Hippocampal formation (tissue), 2 donors: Measurements from ENCODE around the gene LRP4.

ENCODE experiments used
- DNase-seq, 2 donors: peaks; one replicate each; lab custom pipeline; 2025; lab: John Stamatoyannopoulos, UW

The LRP4 gene

GRCh38 chr11:46918788-46919513, 601 bp upstream of the LRP4 start:
- DNase-seq, result no peak

- DNase-seq, result no peak
Measured at GRCh38 chr11:46917762-46918082, 628 bp downstream of the LRP4 start.

- DNase-seq, result no peak
Measured at GRCh38 chr11:46917109-46917761, 1.1 kb downstream of the LRP4 start.

GRCh38 chr11:46916286-46917108, 1.9 kb downstream of the LRP4 start:
- peak in 1 of 2 donors; percentile 33 for DNase-seq

- no peak for DNase-seq
Measured at GRCh38 chr11:46914910-46915309, 3.4 kb downstream of the LRP4 start.

GRCh38 chr11:46914363-46914762, 4.0 kb downstream of the LRP4 start:
- no peak for DNase-seq

- no peak for DNase-seq
Measured at GRCh38 chr11:46913484-46913883, 4.9 kb downstream of the LRP4 start.

GRCh38 chr11:46912526-46913150, 5.7 kb downstream of the LRP4 start:
- DNase-seq, result no peak

- DNase-seq, result no peak
Measured at GRCh38 chr11:46907606-46908005, 10.7 kb downstream of the LRP4 start.

- DNase-seq, result no peak
Measured at GRCh38 chr11:46906609-46907041, 11.7 kb downstream of the LRP4 start.

GRCh38 chr11:46905806-46906205, 12.5 kb downstream of the LRP4 start:
- no peak for DNase-seq

GRCh38 chr11:46903846-46904245, 14.5 kb downstream of the LRP4 start:
- peak; percentile 96 to 97 for DNase-seq

- DNase-seq, result no peak
Measured at GRCh38 chr11:46902694-46903093, 15.7 kb downstream of the LRP4 start.

GRCh38 chr11:46901156-46901555, 17.2 kb downstream of the LRP4 start:
- DNase-seq, result peak in 1 of 2 donors; percentile 42

- no peak for DNase-seq
Measured at GRCh38 chr11:46900091-46900746, 18.1 kb downstream of the LRP4 start.

- no peak for DNase-seq
Measured at GRCh38 chr11:46899501-46900025, 18.8 kb downstream of the LRP4 start.

- no peak for DNase-seq
Measured at GRCh38 chr11:46898396-46899095, 19.8 kb downstream of the LRP4 start.

- DNase-seq, result no peak
Measured at GRCh38 chr11:46896719-46897406, 21.5 kb downstream of the LRP4 start.

- peak; percentile 28 to 47 for DNase-seq
Measured at GRCh38 chr11:46895821-46896220, 22.5 kb downstream of the LRP4 start.

- DNase-seq, result no peak
Measured at GRCh38 chr11:46894961-46895360, 23.4 kb downstream of the LRP4 start.
